HG02610 (cell line): ENCODE measurements around the gene GLRA3.

Experiments
- ATAC-seq: cut with Tn5 transposase; IDR thresholded peaks from one replicate; pipeline ENCODE4 v1.9.1; 2021; ENCODE audit warnings: mild to moderate bottlenecking, moderate library complexity; ENCODE audit not compliant: unreplicated experiment

GLRA3 gene

GRCh38 chr4:174604198-174604597 is 224.8 kb downstream of the GLRA3 start:
- ATAC-seq: no peak

- no peak for ATAC-seq
These were observed 228.7 kb downstream of the GLRA3 start for GRCh38 chr4:174600391-174600790.

GRCh38 chr4:174598800-174599199 is 230.2 kb downstream of the GLRA3 start:
- no peak for ATAC-seq

- ATAC-seq: no peak
These were observed 232.5 kb downstream of the GLRA3 start for GRCh38 chr4:174596513-174596912.

- no peak for ATAC-seq
These were observed 233.7 kb downstream of the GLRA3 start for GRCh38 chr4:174595141-174595929.

- no peak for ATAC-seq
These were observed 235.3 kb downstream of the GLRA3 start for GRCh38 chr4:174593701-174594100.

GRCh38 chr4:174592985-174593335 is 236.1 kb downstream of the GLRA3 start:
- ATAC-seq: no peak

- ATAC-seq: no peak
These were observed 236.6 kb downstream of the GLRA3 start for GRCh38 chr4:174592256-174592984.

GRCh38 chr4:174591243-174592021 is 237.6 kb downstream of the GLRA3 start:
- ATAC-seq: peak; percentile 99

- no peak for ATAC-seq
These were observed 238.7 kb downstream of the GLRA3 start for GRCh38 chr4:174590336-174590735.
